ENCODE results near the gene CCDC88A.
A peak's percentile ranks its signal among the peaks of the same experiment; 100 is the strongest.
"Not testable (repeated sequence)": the region's sequence is repeated elsewhere in the genome, so short reads cannot be mapped to it uniquely, and the experiment has no call there.

CCDC88A gene

DNA sequence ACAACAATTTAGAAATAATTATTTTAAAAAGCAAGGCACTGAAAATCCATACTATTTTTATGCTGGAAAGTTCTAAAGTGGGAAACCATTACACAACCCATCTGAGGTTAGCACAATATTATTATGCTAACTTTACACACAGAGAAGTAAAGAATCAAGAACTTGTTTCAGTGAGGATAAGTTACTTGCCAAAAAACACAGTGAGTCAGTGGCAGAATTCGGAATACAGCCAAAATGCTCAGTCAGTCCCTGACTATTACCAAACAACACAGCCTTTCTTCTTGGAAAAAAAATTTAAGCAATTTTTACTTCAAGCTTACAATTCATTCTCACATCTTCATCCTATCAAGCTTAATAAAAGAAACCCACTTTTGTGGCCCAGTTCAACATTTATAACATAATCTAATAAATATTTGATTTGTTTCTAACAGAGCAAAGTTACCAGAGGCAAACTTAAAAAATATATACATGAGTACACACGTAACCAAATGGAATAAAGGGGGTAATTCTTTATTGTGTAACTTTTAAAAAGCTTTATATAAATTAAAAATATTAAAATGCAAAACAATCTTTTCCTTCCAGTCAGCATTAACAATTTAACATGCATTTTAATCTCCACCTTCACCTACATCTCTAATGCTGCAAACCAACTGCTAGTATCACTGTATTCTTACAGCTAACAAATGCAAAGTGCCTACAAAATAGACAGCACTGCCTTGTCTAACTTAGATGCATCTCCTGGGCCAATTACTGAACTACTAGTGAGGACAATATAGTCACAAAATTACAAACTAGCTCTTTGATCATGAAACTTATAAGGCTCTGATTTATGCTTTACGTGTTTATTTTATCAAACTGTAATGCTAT lies 55.2 kb downstream of the CCDC88A start:
- peak; percentile 98 for DNase-seq (ENCODE audit: low read depth)

DNA sequence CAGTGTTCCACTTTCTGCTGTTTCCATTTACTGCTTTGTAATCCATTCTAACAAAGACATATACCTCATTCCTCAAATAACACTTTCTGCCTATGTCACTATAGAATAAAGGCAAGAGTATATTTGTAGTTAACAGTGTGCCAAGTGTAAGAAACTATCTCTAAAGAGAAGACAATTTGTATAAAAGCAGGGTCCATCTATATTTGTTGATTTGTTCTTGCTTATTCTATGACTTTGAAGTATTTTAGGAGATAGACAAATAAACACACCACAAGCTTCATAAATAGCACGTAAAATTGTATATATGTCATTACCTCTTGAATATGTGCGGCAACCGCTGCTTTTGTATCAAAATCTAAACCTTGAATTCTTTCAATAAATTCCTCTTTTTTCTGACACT lies 56.0 kb downstream of the CCDC88A start:
- TF ChIP-seq, protein P1, sequence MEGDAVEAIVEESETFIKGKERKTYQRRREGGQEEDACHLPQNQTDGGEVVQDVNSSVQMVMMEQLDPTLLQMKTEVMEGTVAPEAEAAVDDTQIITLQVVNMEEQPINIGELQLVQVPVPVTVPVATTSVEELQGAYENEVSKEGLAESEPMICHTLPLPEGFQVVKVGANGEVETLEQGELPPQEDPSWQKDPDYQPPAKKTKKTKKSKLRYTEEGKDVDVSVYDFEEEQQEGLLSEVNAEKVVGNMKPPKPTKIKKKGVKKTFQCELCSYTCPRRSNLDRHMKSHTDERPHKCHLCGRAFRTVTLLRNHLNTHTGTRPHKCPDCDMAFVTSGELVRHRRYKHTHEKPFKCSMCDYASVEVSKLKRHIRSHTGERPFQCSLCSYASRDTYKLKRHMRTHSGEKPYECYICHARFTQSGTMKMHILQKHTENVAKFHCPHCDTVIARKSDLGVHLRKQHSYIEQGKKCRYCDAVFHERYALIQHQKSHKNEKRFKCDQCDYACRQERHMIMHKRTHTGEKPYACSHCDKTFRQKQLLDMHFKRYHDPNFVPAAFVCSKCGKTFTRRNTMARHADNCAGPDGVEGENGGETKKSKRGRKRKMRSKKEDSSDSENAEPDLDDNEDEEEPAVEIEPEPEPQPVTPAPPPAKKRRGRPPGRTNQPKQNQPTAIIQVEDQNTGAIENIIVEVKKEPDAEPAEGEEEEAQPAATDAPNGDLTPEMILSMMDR (conservative IDR thresholded peaks at IDR 0.05; ENCODE audit: control insufficient read depth, insufficient read depth, low read depth, low read length): no peak
- DNase-seq (ENCODE audit: low read depth): no peak
- no peak overlapping the region for H3K4me3 ChIP-seq (ENCODE audit: control insufficient read depth, low read depth, low read length)

More for the DNA sequence above, 55.2 kb downstream of the CCDC88A start:
- no peak overlapping the region for H3K4me3 ChIP-seq (ENCODE audit: control insufficient read depth, low read depth, low read length)
- TF ChIP-seq, protein P1 (conservative IDR thresholded peaks at IDR 0.05; ENCODE audit: control insufficient read depth, insufficient read depth, low read depth, low read length): no peak

DNA sequence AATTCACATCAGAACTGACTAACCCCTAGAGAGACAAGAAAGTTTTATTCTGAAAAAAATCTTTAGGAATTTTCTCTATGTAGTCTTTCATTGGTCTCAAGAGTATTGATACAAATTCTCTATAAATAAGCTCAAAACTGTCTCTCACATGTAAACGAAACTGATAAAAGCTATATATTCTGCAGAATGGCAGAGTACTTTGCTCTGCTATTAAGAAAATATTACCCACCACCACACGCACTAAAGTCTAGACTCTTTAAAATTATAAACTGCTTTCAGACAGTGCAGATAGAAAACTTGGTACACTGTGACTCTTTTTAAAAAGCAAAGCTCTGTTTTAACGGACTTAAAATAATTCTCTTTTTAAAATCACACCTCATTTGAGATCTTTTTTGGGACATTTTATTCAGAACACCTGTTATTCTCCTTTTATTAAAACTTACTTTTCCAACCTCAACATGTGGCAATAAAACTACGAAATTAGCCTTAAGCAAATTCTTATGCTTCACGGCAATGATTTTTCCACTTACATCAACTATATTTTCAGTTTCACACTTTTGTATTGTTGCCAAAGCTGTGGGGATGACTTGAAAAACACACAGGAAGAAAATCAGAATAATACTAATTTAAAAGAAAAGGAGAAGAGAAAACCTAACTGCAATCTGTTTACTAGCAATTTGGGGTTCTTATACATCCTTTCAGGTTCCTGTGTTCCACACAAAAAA lies 58.0 kb downstream of the CCDC88A start:
- H3K4me3 ChIP-seq (ENCODE audit: control insufficient read depth, low read depth, low read length): no peak overlapping the region
- TF ChIP-seq, protein P1 (conservative IDR thresholded peaks at IDR 0.05; ENCODE audit: control insufficient read depth, insufficient read depth, low read depth, low read length): no peak
- no peak for DNase-seq (ENCODE audit: low read depth)

DNA sequence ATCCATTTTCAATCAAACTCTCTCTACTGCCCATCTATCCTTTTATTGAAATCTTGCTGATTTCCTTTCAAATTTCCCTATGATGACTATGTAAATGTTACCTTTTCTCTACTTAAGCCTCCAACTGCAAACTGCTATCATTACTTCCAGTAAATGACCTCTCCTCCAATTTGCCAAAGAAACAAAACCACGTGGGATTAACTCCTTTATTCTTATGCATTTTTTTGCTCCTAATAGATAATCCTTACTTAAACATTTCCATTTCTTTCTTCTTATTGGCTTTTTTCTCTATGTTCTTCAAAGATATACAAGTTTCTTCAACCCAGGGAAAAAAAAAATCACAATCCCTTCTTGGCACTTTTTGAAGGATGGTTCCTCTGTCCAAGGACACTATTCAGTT lies 61.2 kb downstream of the CCDC88A start:
- DNase-seq (ENCODE audit: low read depth): no peak
- TF ChIP-seq, protein P1 (conservative IDR thresholded peaks at IDR 0.05; ENCODE audit: control insufficient read depth, insufficient read depth, low read depth, low read length): no peak

DNA sequence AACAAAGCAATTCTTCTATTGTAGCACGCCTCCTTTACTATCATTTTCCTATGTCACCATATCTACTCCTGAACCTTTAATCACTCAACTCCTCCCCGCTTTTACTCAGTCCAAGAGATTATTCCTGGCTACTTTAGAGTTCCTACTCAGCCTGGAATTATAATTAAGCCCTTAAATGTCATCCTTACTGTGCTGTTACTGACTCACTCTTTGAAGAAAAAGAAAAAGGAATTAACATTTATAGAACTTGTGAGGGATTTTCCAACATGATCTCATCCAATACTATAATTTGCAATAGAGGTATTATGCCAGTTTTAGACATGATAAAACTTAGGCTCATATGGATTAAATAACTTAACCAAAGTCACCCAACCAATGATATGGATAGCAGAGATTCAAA lies 61.7 kb downstream of the CCDC88A start:
- DNase-seq (ENCODE audit: low read depth): peak; percentile 38
- TF ChIP-seq, protein P1 (conservative IDR thresholded peaks at IDR 0.05; ENCODE audit: control insufficient read depth, insufficient read depth, low read depth, low read length): no peak
- H3K4me3 ChIP-seq (ENCODE audit: control insufficient read depth, low read depth, low read length): no peak overlapping the region

More for the DNA sequence above, 61.2 kb downstream of the CCDC88A start:
- no peak overlapping the region for H3K4me3 ChIP-seq (ENCODE audit: control insufficient read depth, low read depth, low read length)

DNA sequence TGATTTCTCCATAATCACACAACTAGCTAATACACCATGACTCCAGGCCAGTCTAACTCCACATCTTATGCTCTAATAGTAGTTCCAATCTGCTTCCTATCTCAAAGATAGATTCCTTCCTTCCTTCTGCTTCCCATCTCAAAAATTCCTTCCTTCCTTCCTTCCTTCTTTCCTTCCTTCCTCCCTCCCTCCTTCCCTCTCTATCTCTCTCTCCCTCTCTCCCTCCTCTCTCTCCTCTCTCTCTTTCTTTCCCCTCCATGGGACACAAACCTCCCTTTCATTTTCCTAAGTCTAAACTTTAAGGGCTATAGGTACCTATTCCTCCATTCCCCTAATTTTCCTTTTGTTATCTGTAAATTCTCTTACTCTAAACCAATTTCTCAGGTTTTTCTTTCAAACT lies 62.5 kb downstream of the CCDC88A start:
- H3K4me3 ChIP-seq (ENCODE audit: control insufficient read depth, low read depth, low read length): no peak overlapping the region

DNA sequence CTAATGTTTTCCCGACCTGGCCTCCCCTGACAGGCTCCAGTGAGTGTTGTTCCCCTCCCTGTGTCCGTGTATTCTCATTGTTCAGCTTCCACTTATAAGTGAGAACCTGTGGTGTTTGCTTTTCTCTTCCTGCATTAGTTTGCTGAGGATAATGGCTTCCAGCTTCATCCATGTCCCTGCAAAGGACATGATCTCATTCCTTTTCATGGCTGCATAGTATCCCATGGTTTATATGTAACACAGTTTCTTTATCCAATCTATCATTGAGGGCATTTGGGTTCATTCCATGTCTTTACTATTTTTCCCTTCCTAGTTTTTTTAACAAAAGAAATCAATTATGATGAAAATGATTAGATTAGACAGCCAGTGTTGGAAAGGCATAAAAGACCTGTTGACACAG lies 63.5 kb downstream of the CCDC88A start:
- not testable (repeated sequence) for H3K4me3 ChIP-seq (ENCODE audit: control insufficient read depth, low read depth, low read length); DNase-seq (ENCODE audit: low read depth)

More for the DNA sequence above, 62.5 kb downstream of the CCDC88A start:
- DNase-seq (ENCODE audit: low read depth): no peak
- TF ChIP-seq, protein P1 (conservative IDR thresholded peaks at IDR 0.05; ENCODE audit: control insufficient read depth, insufficient read depth, low read depth, low read length): no peak
